ENCODE measurements around the gene NKD2. TPM values are rescaled to one million over a fixed set of nuclear protein-coding genes. Genes with fewer than 3 reads are reported as not detected.
"Not testable (repeated sequence)": the region's sequence is repeated elsewhere in the genome, so short reads cannot be mapped to it uniquely, and the experiment has no call there.

NKD2 gene
- total RNA-seq, 1 experiment from 2014 or later = 20.4 TPM

- ATAC-seq; intact Hi-C loops (cut with micrococcal nuclease); H4K20me1 ChIP-seq (ENCODE audit: insufficient read depth); RAD21 ChIA-PET (ENCODE audit: low non-redundant PET in 1 of 2, low total read pairs in 2 of 2, uncharacterized antibody in 2 of 2, unreplicated experiment in 2 of 2); DNase-seq (ENCODE audit: low read depth, low spot score); H3K36me3 ChIP-seq (ENCODE audit: control insufficient read depth in 1 of 2, insufficient read depth in 2 of 2, low read length in 2 of 2); H3K79me2 ChIP-seq (ENCODE audit: insufficient read depth, low read length); H3K4me2 ChIP-seq (ENCODE audit: low read length); H3K9ac ChIP-seq (ENCODE audit: low read length); CTCF ChIA-PET; H2AFZ ChIP-seq (ENCODE audit: low read depth, low read length, poor library complexity, severe bottlenecking); H3K4me3 ChIP-seq (replicated peaks in 1 of 2; ENCODE audit: low read depth in 1 of 2, low read length in 2 of 2); H3K9me2 ChIP-seq (ENCODE audit: insufficient read depth); BruUV-seq (replicated peaks); H3K4me1 ChIP-seq (ENCODE audit: control insufficient read depth in 1 of 2, insufficient read depth in 2 of 2, low read length in 2 of 2); H3K9me3 ChIP-seq (ENCODE audit: control insufficient read depth in 1 of 2, insufficient read depth in 1 of 2, low read depth in 1 of 2, low read length in 2 of 2); H3K27ac ChIP-seq (ENCODE audit: low read depth, low read length): not testable (repeated sequence)
- POLR2A ChIA-PET = interaction anchor here (0.7 kb wide), 1 partner anchor 193 kb away, joined by 4 read pairs; no protein-coding TSS in a partner anchor
- H3K27me3 ChIP-seq (ENCODE audit: insufficient read depth, low read length) = peaks cover 36% of the 10 kb centered on the region
Measured at GRCh38 chr5:972575-972974, 36.0 kb upstream of the NKD2 start.

DNA sequence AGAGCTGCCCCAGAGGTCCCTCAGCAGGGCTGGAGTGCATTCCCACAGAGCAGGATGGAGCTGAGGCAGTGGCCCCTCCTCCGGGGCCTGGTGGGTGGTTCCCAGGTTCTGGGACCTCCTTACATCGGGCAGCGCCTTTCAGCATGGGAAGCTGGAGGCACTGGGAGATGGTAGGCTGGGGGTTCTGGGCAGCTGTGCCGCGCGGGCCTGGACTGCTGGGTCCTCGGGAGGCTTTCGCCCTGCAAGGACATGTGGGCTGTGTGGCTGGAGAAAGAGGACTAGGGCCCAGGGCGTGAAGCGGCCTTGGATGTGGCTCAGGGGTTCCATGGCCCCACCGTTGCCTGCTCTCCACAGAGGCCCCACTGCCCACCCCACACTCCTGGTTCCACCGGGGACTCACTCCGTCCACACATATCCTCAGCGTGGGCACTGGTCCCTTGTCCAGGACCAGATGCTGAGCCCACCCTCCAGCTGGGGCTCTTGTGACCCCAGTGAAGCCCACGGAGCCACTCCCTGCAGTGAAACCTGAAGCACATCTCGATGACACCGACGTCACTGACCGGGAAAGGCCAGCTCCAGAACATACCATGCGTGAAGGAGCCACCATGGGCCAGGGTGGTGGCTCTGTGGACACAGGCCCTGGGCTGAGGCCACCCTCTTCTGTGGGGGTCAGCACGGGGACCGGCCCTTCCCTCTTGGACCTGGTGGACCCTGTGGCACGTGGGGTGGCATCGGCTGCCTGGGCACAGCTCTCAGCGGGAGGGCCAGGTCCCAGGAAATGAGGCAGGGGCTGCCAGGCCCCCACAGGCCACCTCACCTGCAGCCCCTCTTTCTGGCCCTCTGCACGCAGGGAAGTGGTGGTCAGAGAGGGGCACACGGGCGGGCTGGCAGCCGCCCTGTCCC lies 31.5 kb upstream of the NKD2 start:
- ChIA-PET POLR2A (no interaction called here), CTCF (no interaction called here), RAD21 (ENCODE audit: low non-redundant PET in 1 of 2, low total read pairs in 2 of 2, uncharacterized antibody in 2 of 2, unreplicated experiment in 2 of 2) (no interaction called here)
- no peak overlapping the region for H3K27ac ChIP-seq (ENCODE audit: low read depth, low read length)
- H3K4me2 ChIP-seq (ENCODE audit: low read length) = no peak overlapping the region
- TF ChIP-seq, protein P1, sequence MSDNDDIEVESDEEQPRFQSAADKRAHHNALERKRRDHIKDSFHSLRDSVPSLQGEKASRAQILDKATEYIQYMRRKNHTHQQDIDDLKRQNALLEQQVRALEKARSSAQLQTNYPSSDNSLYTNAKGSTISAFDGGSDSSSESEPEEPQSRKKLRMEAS (IDR thresholded peaks at IDR 0.05) = no peak
- TF ChIP-seq, protein P2, sequence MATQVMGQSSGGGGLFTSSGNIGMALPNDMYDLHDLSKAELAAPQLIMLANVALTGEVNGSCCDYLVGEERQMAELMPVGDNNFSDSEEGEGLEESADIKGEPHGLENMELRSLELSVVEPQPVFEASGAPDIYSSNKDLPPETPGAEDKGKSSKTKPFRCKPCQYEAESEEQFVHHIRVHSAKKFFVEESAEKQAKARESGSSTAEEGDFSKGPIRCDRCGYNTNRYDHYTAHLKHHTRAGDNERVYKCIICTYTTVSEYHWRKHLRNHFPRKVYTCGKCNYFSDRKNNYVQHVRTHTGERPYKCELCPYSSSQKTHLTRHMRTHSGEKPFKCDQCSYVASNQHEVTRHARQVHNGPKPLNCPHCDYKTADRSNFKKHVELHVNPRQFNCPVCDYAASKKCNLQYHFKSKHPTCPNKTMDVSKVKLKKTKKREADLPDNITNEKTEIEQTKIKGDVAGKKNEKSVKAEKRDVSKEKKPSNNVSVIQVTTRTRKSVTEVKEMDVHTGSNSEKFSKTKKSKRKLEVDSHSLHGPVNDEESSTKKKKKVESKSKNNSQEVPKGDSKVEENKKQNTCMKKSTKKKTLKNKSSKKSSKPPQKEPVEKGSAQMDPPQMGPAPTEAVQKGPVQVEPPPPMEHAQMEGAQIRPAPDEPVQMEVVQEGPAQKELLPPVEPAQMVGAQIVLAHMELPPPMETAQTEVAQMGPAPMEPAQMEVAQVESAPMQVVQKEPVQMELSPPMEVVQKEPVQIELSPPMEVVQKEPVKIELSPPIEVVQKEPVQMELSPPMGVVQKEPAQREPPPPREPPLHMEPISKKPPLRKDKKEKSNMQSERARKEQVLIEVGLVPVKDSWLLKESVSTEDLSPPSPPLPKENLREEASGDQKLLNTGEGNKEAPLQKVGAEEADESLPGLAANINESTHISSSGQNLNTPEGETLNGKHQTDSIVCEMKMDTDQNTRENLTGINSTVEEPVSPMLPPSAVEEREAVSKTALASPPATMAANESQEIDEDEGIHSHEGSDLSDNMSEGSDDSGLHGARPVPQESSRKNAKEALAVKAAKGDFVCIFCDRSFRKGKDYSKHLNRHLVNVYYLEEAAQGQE (IDR thresholded peaks at IDR 0.05; ENCODE audit: low read depth) = no peak
- TF ChIP-seq POLR2A (IDR thresholded peaks at IDR 0.05; ENCODE audit: borderline replicate concordance, extremely low read depth, insufficient read depth, insufficient read length) (no peak), CEBPB (IDR thresholded peaks at IDR 0.05; ENCODE audit: low read depth) (no peak), EGR1 (IDR thresholded peaks at IDR 0.05; ENCODE audit: low read depth) (no peak), JUND (IDR thresholded peaks at IDR 0.05) (no peak), SRF (IDR thresholded peaks at IDR 0.05; ENCODE audit: low read depth) (no peak), ZNF274 (IDR thresholded peaks at IDR 0.05; ENCODE audit: low read depth, low read length) (no peak), POLR2AphosphoS5 (IDR thresholded peaks at IDR 0.05; ENCODE audit: low read depth, low read length) (no peak), ZFX (IDR thresholded peaks at IDR 0.05) (no peak), SIN3A (IDR thresholded peaks at IDR 0.05; ENCODE audit: low read depth) (no peak), RAD21 (IDR thresholded peaks at IDR 0.05; ENCODE audit: low read depth) (no peak), TCF7L2 (IDR thresholded peaks at IDR 0.05; ENCODE audit: borderline replicate concordance, extremely low read depth, insufficient read depth, insufficient read length) (no peak), EZH2 (IDR thresholded peaks at IDR 0.05) (no peak)
- no peak overlapping the region for H3K9ac ChIP-seq (ENCODE audit: low read length)
- no peaks in the 10 kb centered on the region for H3K79me2 ChIP-seq (ENCODE audit: insufficient read depth, low read length)
- ATAC-seq (no peak), DNase-seq (ENCODE audit: low read depth, low spot score) (no peak)
- intact Hi-C loops (cut with micrococcal nuclease) = no loop called here
- H3K36me3 ChIP-seq (ENCODE audit: control insufficient read depth in 1 of 2, insufficient read depth in 2 of 2, low read length in 2 of 2) = no peaks in the 10 kb centered on the region
- H2AFZ ChIP-seq (ENCODE audit: low read depth, low read length, poor library complexity, severe bottlenecking) = no peak overlapping the region
- no peaks in the 10 kb centered on the region for H3K9me2 ChIP-seq (ENCODE audit: insufficient read depth)
- H4K20me1 ChIP-seq (ENCODE audit: insufficient read depth) = no peaks in the 10 kb centered on the region
- H3K27me3 ChIP-seq (ENCODE audit: insufficient read depth, low read length) = peaks cover 3% of the 10 kb centered on the region
- no TSS peak for BruUV-seq (replicated peaks)
- H3K4me1 ChIP-seq (ENCODE audit: control insufficient read depth in 1 of 2, insufficient read depth in 2 of 2, low read length in 2 of 2) = no peaks in the 10 kb centered on the region
- H3K9me3 ChIP-seq (ENCODE audit: control insufficient read depth in 1 of 2, insufficient read depth in 1 of 2, low read depth in 1 of 2, low read length in 2 of 2) = no peaks in the 10 kb centered on the region
- H3K4me3 ChIP-seq (replicated peaks in 1 of 2; ENCODE audit: low read depth in 1 of 2, low read length in 2 of 2) = no peak overlapping the region

Data from HCT116 (cell line).